Measurements from ENCODE around the gene INA.

Gene INA

GRCh38 chr10:103276251-103276895, 565 bp upstream of the INA start:
- DNase-seq (ENCODE audit: low read depth): no peak

GRCh38 chr10:103277713-103278536, 987 bp downstream of the INA start:
- DNase-seq (ENCODE audit: low read depth): no peak

- DNase-seq (ENCODE audit: low read depth): no peak
These were observed 1.5 kb downstream of the INA start for GRCh38 chr10:103278537-103278823.

GRCh38 chr10:103278862-103279298, 1.9 kb downstream of the INA start:
- peak; percentile 54 for DNase-seq (ENCODE audit: low read depth)

- DNase-seq (ENCODE audit: low read depth): no peak
These were observed 3.1 kb downstream of the INA start for GRCh38 chr10:103280031-103280430.

GRCh38 chr10:103280506-103280905, 3.6 kb downstream of the INA start:
- no peak for DNase-seq (ENCODE audit: low read depth)

- peak; percentile 11 for DNase-seq (ENCODE audit: low read depth)
These were observed 4.8 kb downstream of the INA start for GRCh38 chr10:103281753-103282152.

- no peak for DNase-seq (ENCODE audit: low read depth)
These were observed 6.0 kb downstream of the INA start for GRCh38 chr10:103282961-103283360.

- peak; percentile 71 for DNase-seq (ENCODE audit: low read depth)
These were observed 7.2 kb downstream of the INA start for GRCh38 chr10:103284170-103284569.

GRCh38 chr10:103287992-103288391, 11.1 kb downstream of the INA start:
- DNase-seq (ENCODE audit: low read depth): no peak

- no peak for DNase-seq (ENCODE audit: low read depth)
These were observed 14.7 kb downstream of the INA start for GRCh38 chr10:103291588-103291987.

GRCh38 chr10:103295374-103296015, 18.6 kb downstream of the INA start:
- peak; percentile 73 for DNase-seq (ENCODE audit: low read depth)

GRCh38 chr10:103307594-103307993, 30.7 kb downstream of the INA start:
- no peak for DNase-seq (ENCODE audit: low read depth)

- no peak for DNase-seq (ENCODE audit: low read depth)
These were observed 33.3 kb downstream of the INA start for GRCh38 chr10:103310197-103310596.

GRCh38 chr10:103316087-103316486, 39.1 kb downstream of the INA start:
- no peak for DNase-seq (ENCODE audit: low read depth)

GRCh38 chr10:103327906-103328305, 51.0 kb downstream of the INA start:
- no peak for DNase-seq (ENCODE audit: low read depth)

- peak; percentile 32 for DNase-seq (ENCODE audit: low read depth)
These were observed 57.1 kb downstream of the INA start for GRCh38 chr10:103333934-103334520.

- DNase-seq (ENCODE audit: low read depth): no peak
These were observed 57.6 kb downstream of the INA start for GRCh38 chr10:103334567-103334966.

GRCh38 chr10:103336370-103336769, 59.4 kb downstream of the INA start:
- DNase-seq (ENCODE audit: low read depth): no peak

All from EH (cell line).